HepG2 (cell line): ENCODE measurements around the gene CAPSL.

Source experiments
- ATF3 ChIP-seq: sonication (generic); formaldehyde crosslinking; IDR thresholded peaks from 2 replicates; pipeline ENCODE4 v1.4.0; 2020; ENCODE audit warnings: missing genetic modification reagents
- CCAR2 ChIP-seq: fragments of 200-400 bp; formaldehyde crosslinking; optimal IDR thresholded peaks from 2 replicates; pipeline ENCODE3; 2018; ENCODE audit warnings: low read depth, mild to moderate bottlenecking, low read length, moderate library complexity
- CTCF ChIP-seq: sonication (generic); formaldehyde crosslinking; IDR thresholded peaks from 2 replicates; pipeline ENCODE4 v1.5.0; 2020; ENCODE audit warnings: mild to moderate bottlenecking, missing genetic modification reagents, moderate library complexity
- FOXM1 ChIP-seq: sonication (generic); formaldehyde crosslinking; IDR thresholded peaks from 2 replicates; pipeline ENCODE4 v1.5.0; 2020; ENCODE audit warnings: missing genetic modification reagents
- MIER2 ChIP-seq: IDR thresholded peaks from 2 replicates; pipeline ENCODE4 v1.6.1; 2016; ENCODE audit warnings: missing biosample characterization, missing genetic modification reagents
- PCBP1 ChIP-seq: fragments of 200-400 bp; formaldehyde crosslinking; IDR thresholded peaks from 2 replicates; pipeline ENCODE4 v1.6.1; 2017; ENCODE audit warnings: mild to moderate bottlenecking, low read depth, low read length, borderline replicate concordance
- SIN3A ChIP-seq: IDR thresholded peaks from 2 replicates; pipeline ENCODE4 v1.6.1; 2011; ENCODE audit warnings: low read depth, mild to moderate bottlenecking, control low read depth, low read length, borderline replicate concordance
- TARDBP ChIP-seq: sonication (generic); formaldehyde crosslinking; IDR thresholded peaks from 2 replicates; pipeline ENCODE4 v1.8.0; 2022; ENCODE audit warnings: mild to moderate bottlenecking, missing genetic modification reagents
- TIGD3 ChIP-seq: sonication (generic); formaldehyde crosslinking; IDR thresholded peaks from 2 replicates; pipeline ENCODE4 v1.5.1; 2020; ENCODE audit warnings: mild to moderate bottlenecking, missing genetic modification reagents, borderline replicate concordance
- ZNF121 ChIP-seq: sonication (generic); formaldehyde crosslinking; IDR thresholded peaks from 2 replicates; pipeline ENCODE4 v1.5.0; 2020; ENCODE audit warnings: mild to moderate bottlenecking, missing genetic modification reagents
- ZNF281 ChIP-seq: sonication (generic); formaldehyde crosslinking; IDR thresholded peaks from 2 replicates; pipeline ENCODE4 v1.4.0; 2020; ENCODE audit warnings: missing genetic modification reagents, borderline replicate concordance

- TF ChIP-seq ZNF281 (CRISPR knock-in tag) (no peak), MIER2 (CRISPR knock-in tag) (no peak), CCAR2 (no peak), PCBP1 (no peak), ZNF121 (no peak), FOXM1 (CRISPR knock-in tag) (no peak), ATF3 (CRISPR knock-in tag) (no peak), TIGD3 (CRISPR knock-in tag) (no peak), CTCF (no peak), SIN3A (no peak), TARDBP (CRISPR knock-in tag) (no peak)
Observed at GRCh38 chr5:35922468-35922867, 16.0 kb downstream of the CAPSL start.
